ENCODE measurements around the gene HTR3E.
"Not testable (repeated sequence)": the region's sequence is repeated elsewhere in the genome, so short reads cannot be mapped to it uniquely, and the experiment has no call there.

HTR3E gene

GRCh38 chr3:184096811-184097383 lies at the start of gene HTR3E:
Gene HTR3E (plus strand): TSS chr3:184097064. CDS start chr3:184097530, 466 bp downstream.
- DNase-seq = no peak

- DNase-seq = no peak
Measured at GRCh38 chr3:184050217-184050847, 46.5 kb upstream of the HTR3E start.

- no peak for DNase-seq
Measured at GRCh38 chr3:184052767-184053166, 44.1 kb upstream of the HTR3E start, which contains the start of gene HTR3C. Gene HTR3C (plus strand): TSS chr3:184053047. CDS start chr3:184053081, 34 bp downstream.

- no peak for DNase-seq
Measured at GRCh38 chr3:184058029-184058428, 38.8 kb upstream of the HTR3E start.

- no peak for DNase-seq
Measured at GRCh38 chr3:184059424-184059823, 37.4 kb upstream of the HTR3E start.

- DNase-seq = no peak
Measured at GRCh38 chr3:184062637-184063036, 34.2 kb upstream of the HTR3E start.

- no peak for DNase-seq
Measured at GRCh38 chr3:184066211-184066610, 30.7 kb upstream of the HTR3E start.

GRCh38 chr3:184067573-184068055 lies 29.2 kb upstream of the HTR3E start:
- DNase-seq = no peak

GRCh38 chr3:184068344-184068743 lies 28.5 kb upstream of the HTR3E start:
- DNase-seq = no peak

GRCh38 chr3:184071142-184071541 lies 25.7 kb upstream of the HTR3E start:
- not testable (repeated sequence) for DNase-seq

GRCh38 chr3:184073621-184074020 lies 23.2 kb upstream of the HTR3E start:
- DNase-seq = no peak

GRCh38 chr3:184075901-184076300 lies 21.0 kb upstream of the HTR3E start:
- no peak for DNase-seq

- DNase-seq = no peak
Measured at GRCh38 chr3:184077881-184078280, 19.0 kb upstream of the HTR3E start.

GRCh38 chr3:184078851-184079250 lies 18.0 kb upstream of the HTR3E start:
- no peak for DNase-seq

GRCh38 chr3:184081116-184081830 lies 15.6 kb upstream of the HTR3E start:
- DNase-seq = no peak

GRCh38 chr3:184082034-184082433 lies 14.8 kb upstream of the HTR3E start:
- no peak for DNase-seq

GRCh38 chr3:184082465-184082864 lies 14.4 kb upstream of the HTR3E start:
- DNase-seq = no peak

- DNase-seq = no peak
Measured at GRCh38 chr3:184085389-184085852, 11.4 kb upstream of the HTR3E start.

- no peak for DNase-seq
Measured at GRCh38 chr3:184092199-184092598, 4.7 kb upstream of the HTR3E start.

GRCh38 chr3:184097556-184097955 lies 692 bp downstream of the HTR3E start:
- no peak for DNase-seq

GRCh38 chr3:184099806-184100686 lies 3.2 kb downstream of the HTR3E start:
- DNase-seq = no peak

GRCh38 chr3:184110316-184110725 lies 13.5 kb downstream of the HTR3E start:
- DNase-seq = no peak

GRCh38 chr3:184116017-184116416 lies 19.2 kb downstream of the HTR3E start:
- DNase-seq = no peak

Measured in right hindlimb (tissue), 1 donor.